AG10803 (cell line): ENCODE data around the gene SPI1.

Experiments used
- DNase-seq: peaks from one replicate; pipeline ENCODE4 v3.0.0; 2010; ENCODE audit warnings: low read depth
- H3K4me3 ChIP-seq: 2 replicates; pipeline ENCODE4 v1.5.1; 2011; ENCODE audit warnings: mild to moderate bottlenecking, low read length, control low read depth
- CTCF ChIP-seq: conservative IDR thresholded peaks from 2 replicates; pipeline ENCODE4 v1.5.1; 2011; ENCODE audit warnings: mild to moderate bottlenecking, low read length, control low read depth, inconsistent platforms

Gene SPI1

GRCh38 chr11:47415091-47415854 is 36.9 kb upstream of the SPI1 start:
- DNase-seq, result no peak
- H3K4me3 ChIP-seq, result no peak overlapping the region
- no peak for TF ChIP-seq CTCF

GRCh38 chr11:47414685-47415070 is 36.3 kb upstream of the SPI1 start:
- no peak overlapping the region for H3K4me3 ChIP-seq
- TF ChIP-seq CTCF, result no peak
- no peak for DNase-seq

GRCh38 chr11:47413908-47414684 is 35.7 kb upstream of the SPI1 start:
- no peak for TF ChIP-seq CTCF
- DNase-seq, result peak; percentile 77
- H3K4me3 ChIP-seq, result no peak overlapping the region; the same call in 1 of the 2 replicates

GRCh38 chr11:47413351-47413750 is 35.0 kb upstream of the SPI1 start:
- no peak for DNase-seq
- TF ChIP-seq CTCF, result no peak
- H3K4me3 ChIP-seq, result no peak overlapping the region

GRCh38 chr11:47411884-47412746 is 33.8 kb upstream of the SPI1 start:
- peak; percentile 65 for TF ChIP-seq CTCF
- peak; percentile 39 for DNase-seq
- H3K4me3 ChIP-seq, result no peak overlapping the region

GRCh38 chr11:47410370-47411264 is 32.3 kb upstream of the SPI1 start:
- TF ChIP-seq CTCF, result no peak
- H3K4me3 ChIP-seq, result peak overlapping the region; percentile 98
- no peak for DNase-seq
